Measurements from ENCODE around the gene TBC1D17.

TBC1D17 gene

DNA sequence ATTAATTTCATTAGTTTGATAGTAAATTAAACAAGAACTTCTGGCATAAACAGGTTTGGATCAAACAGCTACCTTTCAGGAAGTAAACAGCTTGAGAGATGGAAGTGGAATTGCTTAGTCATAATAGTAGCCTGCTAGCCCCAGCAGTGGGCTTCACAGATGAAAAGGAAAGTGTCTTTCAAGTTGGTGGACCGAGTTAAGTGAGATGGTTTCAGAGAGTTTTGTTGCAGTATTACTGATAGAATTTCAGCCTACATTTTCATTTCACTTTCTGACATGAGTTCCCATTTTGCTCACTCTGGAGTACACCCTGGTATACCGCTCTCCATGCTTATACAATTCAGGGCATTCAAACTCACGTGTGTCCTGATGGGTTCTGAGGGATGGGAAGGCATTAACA, 28.6 kb upstream of the TBC1D17 start:
- DNase-seq (ENCODE audit: low read depth) = no peak

DNA sequence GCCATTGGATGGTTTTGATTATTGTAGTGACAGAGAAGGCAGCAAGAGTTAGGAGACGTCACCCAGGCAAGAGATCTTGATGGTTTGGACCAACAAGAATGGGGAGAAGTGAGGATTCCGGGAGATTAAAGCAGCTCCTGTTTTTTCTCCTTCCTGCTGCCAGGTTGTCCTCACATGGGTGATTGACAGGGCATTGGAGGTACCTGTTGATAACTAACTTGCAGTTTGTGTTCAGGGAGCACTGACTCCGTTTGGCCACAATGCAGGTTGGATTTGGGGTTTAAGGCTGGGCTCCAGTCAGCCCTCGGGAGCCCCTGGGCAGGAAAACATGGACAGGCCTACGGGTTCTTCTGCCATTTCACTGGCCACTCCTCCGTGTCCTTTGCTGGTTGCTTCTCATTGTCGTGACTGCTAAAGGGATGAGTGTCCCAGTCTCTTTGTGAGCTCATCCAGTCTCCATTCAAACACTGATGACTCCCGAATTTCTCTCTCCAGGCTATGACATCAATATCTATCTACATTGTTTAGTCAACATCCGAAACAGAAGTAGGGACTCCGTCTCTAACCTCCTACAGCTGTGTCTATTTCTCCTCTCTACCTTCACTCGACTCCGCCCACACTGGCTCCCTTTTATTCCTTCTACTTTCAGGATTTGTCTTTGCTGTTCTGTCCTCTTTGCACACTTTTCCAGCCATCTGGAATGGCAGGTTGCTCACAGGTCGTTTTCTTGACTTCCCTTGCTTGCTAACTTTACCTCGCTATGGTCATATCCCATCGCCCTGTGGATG, 27.9 kb upstream of the TBC1D17 start:
- no peak for DNase-seq (ENCODE audit: low read depth)

DNA sequence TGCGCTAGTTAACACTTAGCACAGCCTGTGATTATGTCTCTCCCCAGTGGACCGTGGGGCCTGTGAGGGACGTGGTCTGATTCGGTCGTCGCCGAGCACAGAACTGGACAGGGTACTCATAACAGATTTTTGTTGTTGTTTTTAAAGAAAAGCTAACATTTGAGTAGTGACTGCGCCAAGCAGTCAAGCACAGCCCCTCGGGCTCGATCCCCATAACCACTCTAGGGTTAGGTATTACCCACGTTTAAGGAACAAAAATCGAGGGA, 27.3 kb upstream of the TBC1D17 start:
- DNase-seq (ENCODE audit: low read depth) = no peak

DNA sequence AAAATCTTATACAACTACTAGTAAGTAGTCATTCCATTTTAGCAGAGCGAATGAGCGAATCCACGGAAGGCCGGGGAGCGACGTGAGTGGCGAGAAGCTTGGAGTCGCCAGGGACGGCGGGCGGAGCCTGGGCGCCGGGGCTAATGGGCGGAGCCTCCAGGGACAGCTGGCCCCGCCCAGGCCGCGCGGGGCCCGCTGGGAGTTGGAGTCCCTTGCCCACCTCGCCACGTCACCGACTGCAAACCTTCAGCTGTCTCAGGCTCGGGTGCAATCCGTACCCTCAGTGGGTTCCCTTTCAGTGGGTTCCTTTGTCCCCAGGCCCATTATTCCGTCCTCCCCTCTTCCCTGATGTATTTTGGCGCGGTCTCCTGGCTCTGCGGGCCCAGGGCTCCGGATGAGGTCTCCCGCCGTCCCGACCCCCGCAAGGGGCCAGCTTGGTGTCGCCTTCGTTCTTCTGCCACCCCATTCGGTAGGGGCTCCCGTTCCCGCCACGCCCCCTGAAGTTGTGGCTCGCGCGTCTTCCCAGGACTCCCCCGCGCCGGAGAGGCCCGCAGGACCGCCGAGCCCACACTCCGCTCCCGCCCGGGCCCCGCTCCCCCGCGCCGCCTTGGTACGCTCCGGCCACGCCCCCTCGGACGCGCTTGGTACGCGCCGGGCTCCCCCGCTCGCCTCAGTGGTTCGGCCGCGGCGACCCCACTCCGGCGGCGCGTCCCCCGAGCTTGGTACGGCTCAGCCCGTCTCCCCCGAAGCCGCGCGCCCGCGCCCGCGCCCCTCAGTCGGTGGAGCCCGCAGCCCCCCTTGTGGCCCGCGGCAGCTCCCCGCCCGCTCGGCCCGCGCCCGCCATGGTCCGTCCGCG, 26.8 kb upstream of the TBC1D17 start, which contains the start of gene PTOV1:
PTOV1 (plus strand) TSS at position 673 of the 856 bp plus-strand sequence.
- peak; percentile 87 for DNase-seq (ENCODE audit: low read depth)

DNA sequence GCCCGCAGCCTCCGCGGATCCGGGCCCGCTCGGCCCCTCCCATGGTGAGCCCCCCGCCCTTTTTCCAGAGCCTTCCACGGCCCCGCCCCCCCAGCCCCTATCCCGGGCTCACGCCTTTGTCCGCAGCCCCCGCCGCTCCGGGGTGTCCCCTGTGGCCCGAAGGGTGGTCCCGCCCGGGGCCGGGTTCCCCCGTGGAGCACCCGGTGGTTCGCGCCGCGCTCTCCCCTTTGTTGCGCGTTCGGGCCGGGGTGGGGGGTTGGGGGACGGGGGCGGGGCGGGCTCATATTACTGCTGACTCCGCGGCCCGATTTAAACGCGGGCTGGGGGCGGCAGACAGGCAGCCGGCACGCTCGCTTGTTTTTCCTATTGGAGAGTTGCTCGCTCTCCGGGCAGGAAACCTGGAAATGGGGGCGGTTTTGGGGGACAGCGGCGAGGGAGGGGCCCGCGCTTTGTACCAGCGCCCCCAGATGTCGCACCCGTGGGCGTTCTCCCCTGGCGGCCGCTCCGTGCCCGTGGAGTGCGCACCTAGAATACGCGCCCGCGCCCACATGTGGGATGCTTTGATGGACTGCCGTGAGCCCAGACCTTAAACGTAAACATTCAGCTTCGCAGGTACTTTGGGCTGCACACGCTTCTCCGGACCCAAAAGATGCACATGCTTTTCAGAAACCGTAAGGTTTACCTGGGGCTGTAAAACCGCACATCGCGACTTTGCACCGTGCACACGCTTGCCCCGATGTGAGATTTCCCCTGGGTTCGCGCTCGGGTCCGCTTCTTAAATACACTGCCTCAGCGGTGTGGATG, 25.8 kb upstream of the TBC1D17 start:
- DNase-seq (ENCODE audit: low read depth) = no peak

DNA sequence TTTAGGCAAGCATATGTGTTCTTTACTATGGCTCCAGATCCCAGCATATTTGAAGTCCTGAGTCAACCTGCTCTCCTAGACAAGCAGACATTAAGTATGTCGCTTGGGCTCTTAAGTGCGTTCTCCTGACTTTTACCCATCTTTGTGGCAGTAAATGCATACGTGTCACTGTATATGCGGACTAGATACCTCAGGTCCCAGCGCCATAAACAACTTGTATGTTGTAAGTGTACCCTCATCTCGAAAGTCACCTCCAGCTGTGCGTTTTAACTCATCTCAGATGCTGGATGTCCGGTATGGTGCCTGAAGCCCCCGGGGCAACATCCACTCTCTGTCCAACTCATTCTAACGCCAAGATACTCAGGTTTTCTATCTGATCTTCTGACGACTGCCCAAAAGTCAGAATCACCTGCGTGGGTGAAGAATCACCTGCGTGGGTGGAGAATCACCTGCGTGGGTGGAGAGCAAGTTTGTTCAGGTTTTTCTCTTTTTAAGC, 24.8 kb upstream of the TBC1D17 start:
- no peak for DNase-seq (ENCODE audit: low read depth)

DNA sequence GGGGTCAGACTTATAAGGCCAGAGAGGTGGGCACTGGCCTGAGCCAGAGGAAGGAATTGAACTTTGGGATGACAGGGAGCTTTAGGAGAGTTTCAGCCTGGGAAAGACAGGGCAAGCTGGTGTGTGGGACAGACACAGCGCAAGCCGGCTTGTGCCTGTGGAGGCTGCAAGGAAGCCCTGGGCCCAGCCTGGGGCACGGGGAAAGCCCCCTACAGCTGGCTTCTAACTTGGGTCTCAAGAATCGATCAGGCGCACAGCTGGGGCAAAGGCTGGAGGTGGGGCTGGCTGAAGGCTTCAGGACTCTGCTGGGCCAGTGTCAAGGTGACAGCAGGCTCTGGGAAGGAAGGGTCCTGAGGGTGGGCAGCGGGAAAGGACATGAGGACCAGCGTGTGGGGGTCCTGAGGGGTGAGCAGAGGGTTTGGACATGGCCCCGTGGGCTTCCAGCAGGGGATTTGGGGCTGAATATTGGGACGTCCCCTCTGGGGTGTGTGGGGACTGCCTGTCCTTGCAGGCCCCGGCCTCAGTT, 23.6 kb upstream of the TBC1D17 start:
- no peak for DNase-seq (ENCODE audit: low read depth)

DNA sequence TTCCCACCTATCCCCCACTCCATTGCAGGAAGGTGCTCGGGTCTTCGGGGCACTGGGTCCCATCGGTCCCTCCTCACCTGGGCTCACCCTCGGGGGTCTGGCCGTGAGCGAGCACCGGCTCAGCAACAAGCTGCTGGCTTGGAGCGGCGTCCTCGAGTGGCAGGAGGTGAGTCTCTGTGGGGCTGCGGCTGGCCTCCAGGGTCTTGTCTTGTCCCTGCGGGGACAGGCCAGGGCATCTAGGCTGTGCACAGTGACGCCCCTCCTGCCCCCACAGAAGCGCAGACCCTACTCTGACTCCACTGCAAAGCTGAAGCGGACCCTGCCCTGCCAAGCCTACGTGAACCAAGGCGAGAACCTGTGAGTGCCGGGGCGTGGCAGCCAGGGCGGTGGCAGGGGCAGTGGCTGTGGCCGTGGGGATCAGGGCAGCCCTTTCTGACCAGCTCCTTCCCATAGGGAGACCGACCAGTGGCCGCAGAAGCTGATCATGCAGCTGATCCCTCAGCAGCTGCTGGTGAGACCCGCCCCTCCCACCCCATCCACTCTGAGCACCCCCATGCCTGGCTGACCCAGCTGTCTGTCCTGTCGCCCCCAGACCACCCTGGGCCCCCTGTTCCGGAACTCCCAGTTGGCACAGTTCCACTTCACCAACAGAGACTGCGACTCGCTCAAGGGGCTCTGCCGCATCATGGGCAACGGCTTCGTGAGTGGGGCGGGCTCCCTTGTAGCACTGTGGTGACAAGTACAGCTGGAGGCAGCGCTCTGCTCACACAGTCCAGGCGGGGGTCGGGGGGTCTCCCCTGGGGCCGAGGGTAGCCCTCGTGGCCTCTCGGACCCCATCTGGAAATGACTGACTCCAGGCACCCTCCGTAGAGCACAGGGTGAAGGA, 22.9 kb upstream of the TBC1D17 start:
- no peak for DNase-seq (ENCODE audit: low read depth)

DNA sequence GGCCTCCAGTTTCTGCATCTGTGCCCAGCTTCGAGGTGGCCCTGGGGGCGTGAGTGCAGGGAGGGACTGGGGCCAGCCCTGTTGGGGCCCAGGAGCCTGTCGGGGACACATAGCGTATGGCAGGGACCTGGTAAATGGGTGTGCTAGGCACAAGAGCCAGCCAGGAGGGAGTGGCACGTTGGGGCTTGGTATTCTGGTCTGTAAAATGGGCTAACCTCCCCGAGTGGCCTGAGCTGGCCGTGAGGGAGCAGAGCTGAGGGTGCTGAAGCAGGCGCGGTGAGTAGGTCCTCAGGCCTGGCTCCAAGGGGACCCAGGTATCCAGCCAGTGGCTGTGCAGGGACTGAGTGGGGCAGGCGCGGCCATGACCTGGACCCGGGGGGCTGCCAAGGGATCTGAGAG, 22.2 kb upstream of the TBC1D17 start:
- DNase-seq (ENCODE audit: low read depth) = no peak

DNA sequence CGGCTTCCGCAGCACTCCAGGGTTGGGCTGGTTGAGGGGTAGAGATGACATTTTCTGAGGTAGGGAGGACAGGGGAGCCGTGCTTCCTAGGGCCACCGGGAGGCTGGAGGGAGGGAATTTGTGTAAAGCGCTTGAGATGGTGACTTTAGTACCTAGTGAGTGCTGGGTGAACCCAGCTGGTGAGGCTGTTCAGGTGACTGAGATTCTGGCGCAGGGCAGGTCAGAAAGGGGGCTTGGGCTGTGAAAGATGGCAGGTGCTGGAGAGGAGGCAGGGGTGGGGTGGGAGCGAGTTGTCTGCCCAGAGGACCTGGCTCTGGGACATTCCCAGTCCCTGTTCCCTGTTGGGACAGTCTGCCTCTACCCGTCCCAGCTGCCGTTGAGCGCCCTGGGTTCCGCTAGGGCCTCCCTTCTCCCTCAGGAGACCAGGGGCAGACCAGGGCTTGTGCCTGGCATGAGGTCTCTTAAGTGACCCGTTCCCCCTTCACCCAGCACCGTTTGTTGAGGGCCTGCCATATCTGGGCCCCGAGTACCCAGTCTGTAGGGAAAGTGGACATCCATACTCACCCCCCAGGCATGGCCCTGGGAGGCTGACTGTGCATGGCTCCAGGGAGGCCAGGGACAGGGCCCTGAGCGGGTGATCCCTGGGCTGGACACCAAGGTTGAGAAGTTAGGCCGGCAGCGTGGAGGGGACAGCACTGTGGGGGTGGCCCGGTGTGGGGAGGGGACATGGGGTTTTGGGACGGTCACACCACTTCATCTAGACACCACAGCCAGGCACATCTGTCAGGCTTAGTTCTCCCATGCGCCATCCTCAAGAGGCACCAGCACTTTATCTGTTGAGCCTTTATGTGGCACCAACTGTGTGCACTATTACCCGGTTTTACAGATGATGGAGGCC, 21.6 kb upstream of the TBC1D17 start:
- DNase-seq (ENCODE audit: low read depth) = no peak

DNA sequence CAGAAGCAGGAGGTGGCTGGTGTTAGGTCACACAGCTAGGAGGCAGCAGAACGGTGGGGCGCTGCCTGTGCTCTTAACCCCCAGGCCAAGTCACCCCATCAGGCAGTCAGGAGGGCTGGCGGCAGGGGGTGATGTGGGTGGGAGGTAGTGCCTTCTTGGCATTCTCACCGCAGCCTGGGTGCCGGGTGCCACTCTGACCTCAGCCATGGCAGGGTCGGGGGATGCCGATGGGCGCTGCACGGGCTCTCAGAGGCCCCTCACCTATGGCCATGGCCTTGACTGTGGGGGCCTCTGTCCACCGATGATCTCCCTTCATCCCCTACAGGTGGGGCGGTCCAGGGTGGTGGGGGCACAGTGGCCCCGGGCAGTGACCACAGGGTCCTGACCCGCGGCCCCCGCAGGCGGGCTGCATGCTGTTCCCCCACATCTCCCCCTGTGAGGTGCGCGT, 20.9 kb upstream of the TBC1D17 start:
- no peak for DNase-seq (ENCODE audit: low read depth)

DNA sequence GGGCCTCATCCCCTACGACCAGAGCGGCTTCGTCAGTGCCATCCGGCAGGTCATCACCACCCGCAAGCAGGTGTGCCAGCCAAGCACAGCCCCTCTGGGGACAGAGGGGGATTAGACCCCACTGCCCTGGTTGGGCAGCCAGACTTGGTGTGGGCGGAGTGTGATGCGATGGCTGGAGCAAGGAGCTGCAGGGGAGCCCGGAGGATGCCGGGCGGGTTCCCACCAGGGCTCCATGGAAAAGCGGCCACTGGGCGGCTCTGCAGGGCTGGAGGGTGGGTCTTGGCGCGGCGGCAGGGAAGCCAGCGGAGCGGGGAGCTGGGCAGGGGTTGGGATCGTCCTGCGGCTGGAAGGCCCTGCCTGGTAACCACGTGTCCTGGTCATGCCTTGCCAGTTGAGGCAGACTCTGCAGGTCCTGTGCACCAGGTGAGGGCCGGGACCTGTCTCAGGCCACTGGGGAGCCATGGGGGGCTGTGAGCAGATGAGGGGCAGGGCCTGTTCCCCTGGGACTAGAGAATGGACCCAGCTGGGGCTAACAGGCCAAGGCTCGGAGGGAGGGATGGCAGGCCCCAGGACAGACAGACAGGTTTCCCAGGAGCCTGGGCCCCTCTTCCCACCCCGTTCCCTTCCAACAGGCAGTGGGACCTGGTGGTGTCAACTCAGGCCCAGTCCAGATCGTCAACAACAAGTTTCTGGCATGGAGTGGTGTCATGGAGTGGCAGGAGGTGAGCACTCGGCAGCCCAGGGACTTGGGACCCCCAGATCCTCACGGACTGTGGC, 20.3 kb upstream of the TBC1D17 start:
- no peak for DNase-seq (ENCODE audit: low read depth)

DNA sequence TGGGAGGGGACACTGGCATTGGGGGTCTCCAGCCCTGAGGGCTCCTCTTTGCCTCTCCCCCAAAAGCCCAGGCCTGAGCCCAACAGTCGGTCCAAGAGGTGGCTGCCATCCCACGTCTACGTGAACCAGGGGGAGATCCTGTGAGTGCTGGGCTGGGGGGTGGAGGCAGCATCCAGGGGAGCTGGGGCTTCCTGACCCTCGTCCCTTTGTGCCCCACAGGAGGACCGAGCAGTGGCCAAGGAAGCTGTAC, 19.7 kb upstream of the TBC1D17 start:
- DNase-seq (ENCODE audit: low read depth) = no peak

DNA sequence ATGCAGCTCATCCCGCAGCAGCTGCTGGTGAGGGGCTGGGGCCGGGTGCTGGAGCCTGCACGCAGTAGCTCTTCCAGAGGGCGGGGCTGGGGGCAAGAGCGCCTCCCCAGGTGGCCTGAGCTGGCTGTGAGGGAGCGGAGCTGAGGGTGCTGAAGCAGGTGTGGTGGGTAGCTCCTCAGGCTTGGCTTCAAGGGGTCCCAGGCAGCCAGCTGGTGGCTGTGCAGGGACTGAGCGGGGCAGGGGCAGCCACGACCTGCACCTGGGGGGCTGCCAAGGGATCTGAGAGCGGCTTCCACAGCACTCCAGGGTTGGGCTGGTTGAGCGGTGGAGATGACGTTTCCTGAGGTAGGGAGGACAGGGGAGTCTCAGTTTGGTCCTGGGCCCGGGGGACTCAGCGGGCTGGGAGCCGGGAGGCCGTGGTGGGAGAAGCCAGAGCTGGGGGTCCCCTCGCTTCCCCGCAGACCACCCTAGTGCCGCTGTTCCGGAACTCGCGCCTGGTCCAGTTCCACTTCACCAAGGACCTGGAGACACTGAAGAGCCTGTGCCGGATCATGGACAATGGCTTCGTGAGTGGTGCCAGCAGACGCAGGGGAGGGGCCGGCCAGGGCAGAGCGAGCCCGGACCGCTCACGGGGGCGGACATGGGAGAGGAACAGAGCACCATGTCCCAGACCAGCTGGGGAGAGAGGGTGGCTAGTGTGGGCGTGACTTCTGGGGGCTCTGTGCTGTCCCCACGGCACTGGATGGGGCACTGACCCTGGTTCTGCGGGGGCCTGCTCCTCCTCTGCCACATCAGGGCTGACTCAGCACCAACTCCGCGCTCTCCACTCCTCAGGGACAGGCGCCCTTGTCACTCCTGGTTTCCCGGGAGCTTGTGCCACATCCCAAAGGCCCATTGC, 19.2 kb upstream of the TBC1D17 start:
- DNase-seq (ENCODE audit: low read depth) = no peak

DNA sequence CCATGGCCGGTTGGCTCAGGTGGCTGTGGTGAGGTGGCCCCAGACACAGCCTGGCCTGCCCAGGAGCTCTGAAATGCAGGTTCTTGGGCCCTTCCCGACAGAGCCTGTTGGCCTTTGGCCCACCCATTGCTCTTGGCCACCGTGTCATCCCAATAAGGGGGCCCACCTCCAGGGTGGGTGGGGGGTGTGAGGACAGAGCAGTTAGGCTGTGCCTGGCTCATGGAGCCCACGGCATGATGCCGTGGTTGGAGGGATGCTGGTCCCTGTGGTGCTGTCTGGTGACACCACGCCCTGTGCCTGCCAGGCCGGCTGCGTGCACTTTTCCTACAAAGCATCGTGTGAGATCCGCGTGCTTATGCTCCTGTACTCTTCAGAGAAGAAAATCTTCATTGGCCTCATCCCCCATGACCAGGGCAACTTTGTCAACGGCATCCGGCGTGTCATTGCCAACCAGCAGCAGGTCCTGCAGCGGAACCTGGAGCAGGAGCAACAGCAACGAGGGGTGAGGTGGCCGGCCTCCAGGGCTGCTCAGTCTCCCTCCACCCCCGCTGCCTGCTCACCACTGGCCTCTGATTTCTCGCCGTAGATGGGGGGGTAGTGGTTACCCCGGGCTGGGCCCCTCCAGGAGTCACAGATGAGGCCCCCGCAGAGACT, 17.7 kb upstream of the TBC1D17 start:
- DNase-seq (ENCODE audit: low read depth) = no peak

DNA sequence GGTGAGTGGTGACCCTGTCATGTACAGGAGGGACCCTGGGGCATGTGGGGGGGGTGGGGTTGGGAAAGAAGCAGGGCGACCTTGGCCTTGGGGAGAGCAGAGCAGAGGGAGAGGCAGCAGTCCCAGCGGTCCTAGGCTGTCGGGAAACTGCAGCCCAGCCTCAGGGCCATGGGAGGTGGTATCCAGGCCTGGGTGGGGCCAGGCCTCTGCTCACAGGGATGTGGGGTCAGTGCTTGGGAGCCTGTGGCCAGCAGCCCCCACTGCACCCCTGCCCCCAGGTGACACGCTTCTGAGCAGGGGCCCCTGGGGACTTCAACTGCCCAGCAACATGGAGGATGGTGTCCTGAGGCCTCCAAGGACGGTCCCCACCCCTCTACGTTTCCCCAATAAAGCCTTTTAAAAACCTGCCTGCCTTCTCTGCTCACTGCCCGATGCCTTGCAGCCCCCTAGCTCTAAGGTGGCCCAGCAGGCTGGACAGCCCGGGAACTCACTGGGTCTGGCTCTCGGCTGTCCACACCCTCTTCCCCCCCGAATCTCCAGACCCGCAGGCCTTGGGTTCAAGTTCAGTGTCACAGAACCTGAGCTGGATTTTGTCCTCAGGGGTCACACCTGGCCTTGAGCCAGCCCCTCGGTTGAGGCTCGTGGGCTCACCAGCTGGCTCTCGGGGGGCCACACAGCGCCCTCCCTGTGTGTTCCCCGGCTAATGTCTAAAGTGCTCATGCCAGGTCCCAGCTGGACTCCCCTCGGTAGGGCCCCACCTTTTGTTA, 17.0 kb upstream of the TBC1D17 start:
- no peak for DNase-seq (ENCODE audit: low read depth)

DNA sequence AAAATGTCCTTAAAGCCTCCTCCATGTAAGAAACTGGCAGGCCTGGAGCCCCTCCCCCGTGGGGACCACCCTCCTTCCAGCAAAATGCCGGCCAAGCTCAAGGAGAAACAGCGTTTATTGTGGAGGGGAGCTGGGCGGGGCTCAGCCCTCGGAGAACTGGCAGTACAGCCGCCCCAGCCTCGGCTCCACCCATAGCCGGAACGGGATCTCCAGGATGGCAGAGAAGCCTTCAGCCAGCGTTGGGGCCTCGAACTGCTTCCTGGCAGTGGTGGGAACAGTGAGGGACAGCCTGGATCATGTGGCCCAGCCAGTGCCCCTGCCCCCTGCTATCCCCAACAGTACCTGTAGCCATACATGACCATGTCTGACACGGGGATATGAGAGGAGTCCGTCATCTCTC, 16.4 kb upstream of the TBC1D17 start:
- no peak for DNase-seq (ENCODE audit: low read depth)

All from amniotic epithelial cell (primary cell).